Activated CD4-positive, alpha-beta T cell treated with anti-CD3 and anti-CD28 coated beads for 24 hours (primary cell): ENCODE measurements around the gene LMBR1.
A peak's percentile ranks its signal among the peaks of the same experiment; 100 is the strongest.

Experiments
- DNase-seq, 2 donors: peaks; one replicate each; pipeline ENCODE4 v3.0.0-alpha.2; 2020; ENCODE audit warnings: low read depth in 2 of 2

The LMBR1 gene

GRCh38 chr7:156795415-156795814, 97.6 kb downstream of the LMBR1 start:
- no peak for DNase-seq

GRCh38 chr7:156793334-156793733, 99.6 kb downstream of the LMBR1 start:
- DNase-seq, result no peak

- DNase-seq, result no peak
Observed at GRCh38 chr7:156792611-156793010, 100.4 kb downstream of the LMBR1 start.

DNA sequence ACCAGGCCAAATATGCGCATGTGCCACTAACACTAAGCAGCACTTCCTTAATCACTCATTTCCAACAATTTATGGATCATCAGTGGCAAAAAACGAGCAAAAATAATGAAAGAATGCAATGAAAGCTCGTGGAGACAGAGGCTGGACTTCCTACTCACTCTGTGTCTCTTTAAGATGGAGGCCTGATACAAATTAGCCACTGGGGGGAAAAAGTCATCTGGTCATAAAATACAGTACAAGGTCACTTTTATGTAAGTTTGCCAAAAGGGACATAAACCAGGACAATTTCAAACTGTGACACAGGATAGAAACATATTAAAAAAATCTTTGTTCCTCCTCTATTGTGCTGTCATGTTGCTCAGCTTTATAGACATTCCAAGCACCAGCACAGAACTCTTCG, 101.7 kb downstream of the LMBR1 start:
- DNase-seq, result no peak

DNA sequence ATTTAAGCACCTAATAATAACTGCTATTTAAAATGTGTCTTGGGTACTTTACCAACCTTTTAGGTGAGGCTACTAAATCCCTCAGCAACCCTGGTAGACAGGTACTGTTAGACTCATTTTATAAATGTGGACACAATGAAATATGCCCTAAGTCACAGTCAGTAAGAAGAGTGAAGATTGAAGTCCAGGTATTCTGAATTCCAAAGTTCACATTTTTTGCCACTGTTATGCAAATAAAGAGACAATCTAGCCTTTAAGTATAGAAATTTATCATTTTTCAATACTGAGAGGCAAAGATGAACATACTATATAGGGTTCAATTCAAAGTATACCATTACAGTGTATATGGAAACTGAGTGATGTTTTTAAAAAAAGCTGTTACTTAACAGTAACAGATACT, 102.7 kb downstream of the LMBR1 start:
- no peak for DNase-seq

GRCh38 chr7:156785998-156786543, 106.9 kb downstream of the LMBR1 start:
- no peak for DNase-seq

- DNase-seq, result no peak
Observed at GRCh38 chr7:156783864-156784263, 109.1 kb downstream of the LMBR1 start.

DNA sequence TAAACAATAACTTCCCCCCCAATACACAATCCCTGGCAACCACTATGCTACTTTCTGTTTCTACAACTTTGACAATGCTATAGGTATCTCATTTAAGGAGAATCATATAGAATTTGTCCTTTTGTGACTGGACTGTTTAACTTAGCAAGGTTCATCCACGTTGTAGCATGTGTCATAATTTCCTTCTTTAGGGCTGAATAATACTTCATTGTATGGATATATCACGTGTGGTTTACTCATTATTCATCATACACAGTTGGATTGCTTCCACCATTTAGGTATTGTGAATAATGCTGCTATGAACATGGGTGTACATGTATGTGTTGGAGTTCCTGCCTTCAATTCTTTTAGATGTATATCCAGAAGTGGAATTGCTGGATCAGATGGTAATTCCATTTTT, 111.0 kb downstream of the LMBR1 start:
- no peak for DNase-seq

DNA sequence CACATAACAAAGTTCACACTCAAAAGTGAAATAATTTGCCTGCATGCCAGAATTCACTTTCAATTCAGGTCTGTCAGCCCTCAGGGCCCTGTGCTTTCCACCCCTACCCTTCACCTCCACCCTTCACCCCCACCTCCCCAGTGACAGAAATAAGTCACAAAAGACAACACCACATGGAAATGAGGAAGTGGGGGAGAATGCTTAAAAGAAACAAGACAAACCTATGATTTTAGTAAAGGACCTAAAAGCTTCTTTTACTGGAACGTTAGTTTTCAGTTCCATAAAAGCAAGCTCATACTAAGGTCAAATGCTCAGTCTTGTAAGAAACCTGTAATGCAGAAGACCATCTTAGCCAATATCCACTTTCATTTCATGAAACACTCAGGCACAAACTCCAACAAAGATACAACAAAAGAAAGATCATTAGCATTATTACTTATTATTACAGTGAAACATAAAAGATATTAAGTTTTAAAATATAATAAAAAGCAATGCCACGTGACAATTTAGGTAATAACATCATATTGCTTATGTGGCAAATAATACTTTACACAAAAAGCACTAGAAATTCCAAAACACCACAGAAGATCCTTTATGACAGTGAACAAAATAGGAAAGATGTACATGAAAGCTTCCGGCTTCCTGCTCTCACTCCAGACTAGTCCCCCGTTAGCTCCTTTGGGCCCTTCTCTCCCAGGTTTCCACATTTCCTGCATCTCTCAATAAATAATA, 112.1 kb downstream of the LMBR1 start:
- DNase-seq, result no peak

DNA sequence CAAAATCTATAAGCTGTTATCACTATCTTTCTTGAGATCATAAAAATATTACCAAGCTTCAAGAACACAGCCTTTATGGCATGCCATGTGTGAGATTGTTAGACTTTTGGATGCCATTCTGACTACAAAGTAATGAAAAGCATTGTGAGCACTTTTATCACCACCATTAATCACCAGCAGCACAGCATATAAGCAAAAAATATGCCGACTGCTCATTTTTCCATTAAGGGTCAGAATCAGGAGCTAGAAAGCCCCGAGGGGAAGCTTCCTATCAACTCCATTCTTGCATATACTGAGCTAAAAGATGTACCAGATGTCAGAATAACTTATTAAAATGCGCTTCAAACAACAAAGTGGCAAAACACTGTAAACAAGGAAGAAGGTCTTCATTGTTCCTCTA, 114.3 kb downstream of the LMBR1 start:
- DNase-seq, result no peak

DNA sequence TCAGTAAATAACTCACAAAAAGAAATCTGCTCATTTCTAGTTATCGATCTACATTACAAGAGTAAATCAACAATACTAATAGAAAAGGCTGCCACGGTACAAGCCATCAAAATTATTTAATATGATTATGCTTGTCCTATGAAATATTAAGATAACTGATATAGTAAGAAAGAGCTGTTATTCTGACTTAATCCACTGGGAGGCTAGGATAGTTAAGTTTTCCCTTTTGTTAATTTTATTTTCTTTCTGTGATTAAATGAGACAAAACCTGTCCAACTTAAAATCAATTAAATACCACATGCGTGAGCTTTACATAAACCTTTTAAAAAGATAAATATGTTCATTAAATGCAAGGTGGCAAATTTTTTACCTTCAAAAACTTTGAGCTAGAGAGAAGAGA, 114.8 kb downstream of the LMBR1 start:
- DNase-seq, result no peak

DNA sequence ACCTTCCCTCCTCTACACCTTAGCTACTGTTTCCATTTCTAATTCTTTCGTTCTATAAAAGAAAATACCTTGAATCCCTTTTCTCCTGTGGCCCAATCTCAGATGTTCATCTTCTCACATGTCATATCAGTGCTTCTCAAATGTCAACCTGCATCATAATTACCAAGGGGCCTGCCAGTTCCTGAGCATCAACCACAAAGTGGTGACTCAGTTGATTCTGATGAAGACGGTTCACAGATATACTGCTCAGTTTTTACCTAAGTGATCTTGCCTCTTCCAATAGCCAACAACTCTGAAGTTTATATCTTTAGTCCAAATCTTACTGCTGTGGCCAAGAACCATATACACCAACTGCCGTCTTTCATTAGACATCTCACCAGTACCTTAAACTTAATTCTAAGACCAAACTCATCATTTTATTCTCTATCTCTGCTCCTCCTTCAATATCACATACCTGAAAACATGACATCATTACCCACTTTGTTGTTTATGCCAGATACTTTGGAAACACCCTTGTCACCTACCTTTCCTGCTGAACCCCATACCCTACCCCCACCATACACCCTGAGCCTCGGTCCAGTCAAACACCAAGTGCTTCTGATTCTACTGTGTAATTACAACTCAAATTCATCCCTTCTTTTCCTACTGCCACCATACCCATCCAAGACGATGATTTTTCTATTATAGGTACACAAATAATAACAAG, 115.5 kb downstream of the LMBR1 start:
- peak in 1 of 2 donors; percentile 12 for DNase-seq

- DNase-seq, result no peak
Observed at GRCh38 chr7:156776527-156776926, 116.5 kb downstream of the LMBR1 start.

GRCh38 chr7:156773966-156774365, 119.0 kb downstream of the LMBR1 start:
- no peak for DNase-seq

- DNase-seq, result no peak
Observed at GRCh38 chr7:156772725-156773124, 120.3 kb downstream of the LMBR1 start.

DNA sequence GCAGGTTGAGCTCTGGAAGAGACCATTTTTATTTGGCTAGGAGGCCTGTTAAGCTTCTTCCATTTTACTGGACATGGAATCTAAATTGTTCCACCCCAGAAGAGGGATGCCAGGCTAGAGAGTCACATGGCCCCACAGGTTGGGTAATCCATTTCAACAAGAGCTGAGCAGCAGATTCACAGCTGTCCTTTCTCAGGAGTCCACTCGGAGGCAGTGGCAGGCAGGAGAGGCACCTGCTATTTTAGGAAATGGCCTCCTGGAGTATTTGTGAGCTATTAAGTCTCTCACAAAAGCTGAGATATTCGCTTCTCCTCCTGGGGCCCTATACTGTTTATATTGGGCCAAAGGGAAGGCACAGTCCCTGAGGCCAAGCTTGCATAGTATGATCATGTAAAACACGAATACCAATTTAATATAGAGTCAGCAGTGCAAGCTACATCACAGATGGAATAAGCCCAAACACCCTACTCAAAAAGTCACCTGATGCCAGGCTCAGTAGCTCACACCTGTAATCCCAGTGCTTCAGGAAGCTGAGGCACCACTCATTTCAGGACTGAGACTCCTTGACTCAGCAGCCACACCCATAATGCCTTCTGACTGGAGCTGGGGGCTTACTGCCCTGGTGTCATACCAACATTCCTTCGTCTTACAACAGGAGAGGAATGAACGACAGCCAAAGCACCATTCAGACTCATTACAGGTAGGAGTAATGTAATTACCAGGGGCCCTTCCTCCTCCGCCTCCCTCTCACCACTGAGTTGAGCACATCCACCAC, 124.1 kb downstream of the LMBR1 start:
- no peak for DNase-seq

GRCh38 chr7:156766666-156767065, 126.3 kb downstream of the LMBR1 start:
- DNase-seq, result no peak

DNA sequence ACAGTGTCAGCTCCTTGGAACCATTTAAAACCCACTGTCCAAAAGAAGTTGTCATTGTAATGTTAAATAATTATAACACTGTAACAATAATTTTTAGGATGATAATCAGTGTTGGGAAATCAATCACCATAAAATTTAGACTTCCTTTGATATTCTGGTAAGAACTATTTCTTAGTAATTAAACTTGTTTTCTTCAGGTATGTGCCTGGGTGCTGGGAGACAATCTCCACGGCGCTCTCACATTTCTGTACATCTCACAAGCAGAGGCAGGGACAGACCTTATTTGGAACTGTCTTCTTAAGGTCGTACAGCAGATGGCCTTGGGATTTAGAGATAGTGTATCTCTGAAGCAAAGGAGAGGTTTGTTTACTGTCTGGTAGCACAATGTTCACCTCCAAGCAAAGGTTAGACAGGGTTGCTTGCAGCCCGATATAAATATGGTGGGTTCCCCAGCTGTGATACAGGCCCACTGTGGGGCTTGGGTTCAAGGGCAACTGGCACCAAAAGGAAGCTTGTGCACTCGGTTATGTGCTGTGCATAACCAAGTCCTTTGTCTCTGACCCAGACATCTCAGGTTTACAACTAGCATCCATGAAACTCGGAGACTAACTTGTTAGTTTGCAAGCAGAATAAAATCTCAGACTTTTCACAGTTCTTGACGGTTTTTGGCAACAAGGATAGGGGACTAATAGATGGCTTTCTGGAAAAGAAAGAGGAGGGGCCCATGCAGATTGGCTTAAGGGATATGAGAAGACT, 126.9 kb downstream of the LMBR1 start:
- DNase-seq, result no peak

GRCh38 chr7:156764766-156765165, 128.2 kb downstream of the LMBR1 start:
- no peak for DNase-seq

DNA sequence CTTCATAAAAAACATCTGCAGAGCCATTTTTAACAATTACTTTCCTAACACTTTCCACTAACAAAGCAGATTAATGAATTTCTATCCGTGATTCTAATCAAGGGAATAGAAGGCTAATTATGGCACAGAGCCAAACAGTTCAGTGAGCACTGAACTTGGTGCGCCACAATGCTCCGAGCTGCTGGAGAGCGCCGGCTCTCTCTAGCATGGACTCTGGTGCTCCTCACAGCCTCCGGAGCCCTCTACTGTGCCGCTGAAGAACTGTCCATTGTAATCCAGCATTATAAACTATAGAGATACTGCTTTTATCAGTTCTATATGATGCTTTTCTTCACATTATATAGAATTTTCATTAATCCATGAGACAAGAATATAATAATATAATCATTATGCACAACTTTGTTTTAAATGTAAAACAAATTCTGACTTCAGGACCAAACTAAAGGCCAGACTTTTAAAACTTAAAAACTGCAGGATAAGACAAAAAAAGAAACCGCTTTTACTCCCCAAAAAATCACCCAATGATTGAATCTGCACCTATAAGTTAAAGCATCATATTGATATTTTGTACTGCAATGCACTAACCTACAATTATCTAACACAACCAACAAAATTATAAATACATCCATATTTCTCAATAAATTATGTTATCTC, 128.8 kb downstream of the LMBR1 start:
- DNase-seq, result no peak

- no peak for DNase-seq
Observed at GRCh38 chr7:156759579-156760202, 133.3 kb downstream of the LMBR1 start.
